BE2C (cell line): ENCODE results near the gene METTL13.

Experiments
- DNase-seq: peaks from one replicate; pipeline ENCODE4 v3.0.0-alpha.2; 2020
- H3K27me3 ChIP-seq: fragments of 250-450 bp; sonication (Bioruptor Pico); 2 replicates; pipeline ENCODE4 v1.5.1; 2020; ENCODE audit warnings: mild to moderate bottlenecking
- H3K36me3 ChIP-seq: fragments of 250-450 bp; sonication (Bioruptor Pico); 2 replicates; pipeline ENCODE4 v1.5.1; 2020; ENCODE audit warnings: mild to moderate bottlenecking
- H3K4me1 ChIP-seq: fragments of 250-450 bp; sonication (Bioruptor Pico); 2 replicates; pipeline ENCODE4 v1.5.1; 2020
- H3K4me3 ChIP-seq: 2 replicates; pipeline ENCODE4 v1.5.1; 2011; ENCODE audit warnings: low read depth, low read length
- H3K9me3 ChIP-seq: fragments of 250-450 bp; sonication (Bioruptor Pico); 2 replicates; pipeline ENCODE4 v1.5.1; 2020
- CTCF ChIP-seq: IDR thresholded peaks from 2 replicates; pipeline ENCODE4 v1.5.1; 2012; ENCODE audit warnings: mild to moderate bottlenecking, low read depth, low read length

Gene METTL13

GRCh38 chr1:171748651-171749050, 32.8 kb upstream of the METTL13 start:
- H3K4me1 ChIP-seq, result no peaks in the 10 kb centered on the region
- H3K9me3 ChIP-seq, result no peaks in the 10 kb centered on the region
- no peaks in the 10 kb centered on the region for H3K27me3 ChIP-seq
- DNase-seq, result no peak
- H3K36me3 ChIP-seq, result no peaks in the 10 kb centered on the region
- no peak overlapping the region for H3K4me3 ChIP-seq
- no peak for TF ChIP-seq CTCF

- DNase-seq, result no peak
- Histone ChIP-seq H3K4me3 (no peak overlapping the region), H3K27me3 (no peaks in the 10 kb centered on the region; the same call in 1 of the 2 replicates), H3K9me3 (no peaks in the 10 kb centered on the region), H3K4me1 (no peaks in the 10 kb centered on the region), H3K36me3 (no peaks in the 10 kb centered on the region)
- no peak for TF ChIP-seq CTCF
Measured at GRCh38 chr1:171751221-171751620, 30.2 kb upstream of the METTL13 start.

GRCh38 chr1:171753182-171753581, 28.3 kb upstream of the METTL13 start:
- no peak for TF ChIP-seq CTCF
- no peak overlapping the region for H3K4me3 ChIP-seq

DNA sequence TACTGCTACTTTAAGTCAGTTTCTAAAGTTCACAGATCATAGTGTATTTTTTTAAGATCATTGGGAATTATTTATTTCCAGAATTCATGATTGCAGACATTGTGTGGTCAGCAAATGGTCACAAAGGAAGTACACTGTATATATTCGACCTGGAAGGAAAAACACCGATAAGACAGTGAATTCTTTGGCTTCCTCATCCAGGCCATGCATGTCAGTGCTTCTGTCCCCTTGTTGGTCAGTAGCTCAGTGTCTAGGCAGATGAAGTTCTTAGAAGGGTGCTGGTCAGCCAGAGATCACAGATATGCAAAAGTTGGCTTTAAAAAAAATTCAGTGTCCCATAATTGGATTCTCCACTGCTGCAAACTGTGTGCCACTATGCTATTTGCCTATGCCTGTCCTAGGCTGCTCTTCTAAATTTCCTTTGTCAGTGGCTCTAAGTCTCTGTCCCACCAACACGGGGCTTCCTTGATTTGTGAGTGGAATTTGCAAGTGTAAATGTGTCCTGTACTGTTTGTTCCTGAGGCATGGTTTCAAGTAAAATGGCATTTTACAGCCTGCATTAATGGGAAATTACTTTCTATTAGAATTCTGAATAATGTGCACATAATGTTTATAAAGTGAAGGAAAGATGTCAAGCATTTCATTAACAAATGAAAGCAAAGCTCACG, 27.6 kb upstream of the METTL13 start:
- Histone ChIP-seq H3K27me3 (peaks cover 9% of the 10 kb centered on the region), H3K9me3 (no peaks in the 10 kb centered on the region), H3K4me3 (no peak overlapping the region), H3K4me1 (no peaks in the 10 kb centered on the region), H3K36me3 (no peaks in the 10 kb centered on the region)
- TF ChIP-seq CTCF, result no peak
- no peak for DNase-seq

More at GRCh38 chr1:171753182-171753581, 28.3 kb upstream of the METTL13 start:
- no peak for DNase-seq
- no peaks in the 10 kb centered on the region for H3K36me3 ChIP-seq
- peaks cover 9% of the 10 kb centered on the region for H3K27me3 ChIP-seq
- H3K9me3 ChIP-seq, result no peaks in the 10 kb centered on the region
- no peaks in the 10 kb centered on the region for H3K4me1 ChIP-seq

- Histone ChIP-seq H3K36me3 (no peaks in the 10 kb centered on the region), H3K27me3 (peaks cover 9% of the 10 kb centered on the region), H3K9me3 (no peaks in the 10 kb centered on the region), H3K4me1 (no peaks in the 10 kb centered on the region), H3K4me3 (no peak overlapping the region)
- no peak for DNase-seq
- TF ChIP-seq CTCF, result no peak
Measured at GRCh38 chr1:171754353-171754705, 27.1 kb upstream of the METTL13 start.

- Histone ChIP-seq H3K4me1 (no peaks in the 10 kb centered on the region), H3K27me3 (peaks cover 9% of the 10 kb centered on the region), H3K4me3 (no peak overlapping the region), H3K36me3 (no peaks in the 10 kb centered on the region), H3K9me3 (no peaks in the 10 kb centered on the region)
- DNase-seq, result no peak
- no peak for TF ChIP-seq CTCF
Measured at GRCh38 chr1:171754971-171755370, 26.5 kb upstream of the METTL13 start.
